ENCODE data around the gene NKAIN4. TPM values are rescaled to one million over a fixed set of nuclear protein-coding genes. Genes with fewer than 3 reads are reported as not detected.
"Not testable (repeated sequence)": the region's sequence is repeated elsewhere in the genome, so short reads cannot be mapped to it uniquely, and the experiment has no call there.

Gene NKAIN4
- total RNA-seq, 2 experiments from 2014 or later, result not detected

DNA sequence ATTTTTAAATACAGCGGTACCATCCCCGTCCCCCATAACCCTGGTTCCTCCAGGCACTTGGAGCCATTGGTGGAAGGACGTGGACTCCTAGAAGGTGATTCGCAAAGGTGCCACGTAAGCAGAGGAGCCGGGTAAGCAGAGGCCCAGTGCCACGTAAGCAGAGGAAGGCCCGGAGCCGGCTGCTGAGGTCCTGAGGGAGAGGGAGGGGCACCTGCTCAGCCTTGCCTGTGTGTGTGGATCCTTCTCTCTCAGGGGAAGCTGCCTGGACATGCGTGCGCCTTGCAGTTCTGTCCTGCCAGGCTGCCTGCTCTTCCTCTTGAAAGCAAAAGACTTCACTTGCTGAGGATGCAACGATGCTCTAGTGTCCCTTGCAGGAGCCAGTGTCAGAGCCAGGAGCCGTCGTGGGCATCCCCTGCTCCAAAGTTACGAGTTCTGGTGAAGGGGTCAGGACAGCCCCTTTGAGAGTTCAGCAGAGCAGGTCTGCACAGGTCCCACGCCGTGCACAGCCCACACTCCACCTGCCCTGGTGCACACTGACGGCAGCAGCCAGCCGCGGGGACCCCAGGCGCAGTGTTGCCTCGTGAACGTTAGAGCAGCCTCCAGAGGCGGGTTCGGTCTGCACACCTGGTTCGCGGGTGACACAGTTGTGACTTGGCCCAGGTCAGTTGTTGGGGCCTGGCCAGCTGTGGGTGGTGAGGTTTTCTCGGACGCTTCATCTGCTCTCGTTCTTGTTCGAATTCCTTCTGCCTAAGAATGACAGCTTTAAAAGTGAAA, 1.9 kb upstream of the NKAIN4 start:
- POLR2A ChIA-PET, result no interaction called here
- Mint-ChIP-seq H3K9me3 (no peaks in the 10 kb centered on the region), H3K36me3 (ENCODE audit: low read depth) (no peaks in the 10 kb centered on the region), H3K27ac (no peak overlapping the region), H3K4me3 (no peak overlapping the region), H3K27me3 (peaks cover 36% of the 10 kb centered on the region), H3K4me1 (peaks cover 3% of the 10 kb centered on the region)
- no peak for DNase-seq
- CTCF ChIA-PET, result interaction anchor here (1.5 kb wide), 1 partner anchor 32 kb away, joined by 5 read pairs; no protein-coding TSS in a partner anchor

DNA sequence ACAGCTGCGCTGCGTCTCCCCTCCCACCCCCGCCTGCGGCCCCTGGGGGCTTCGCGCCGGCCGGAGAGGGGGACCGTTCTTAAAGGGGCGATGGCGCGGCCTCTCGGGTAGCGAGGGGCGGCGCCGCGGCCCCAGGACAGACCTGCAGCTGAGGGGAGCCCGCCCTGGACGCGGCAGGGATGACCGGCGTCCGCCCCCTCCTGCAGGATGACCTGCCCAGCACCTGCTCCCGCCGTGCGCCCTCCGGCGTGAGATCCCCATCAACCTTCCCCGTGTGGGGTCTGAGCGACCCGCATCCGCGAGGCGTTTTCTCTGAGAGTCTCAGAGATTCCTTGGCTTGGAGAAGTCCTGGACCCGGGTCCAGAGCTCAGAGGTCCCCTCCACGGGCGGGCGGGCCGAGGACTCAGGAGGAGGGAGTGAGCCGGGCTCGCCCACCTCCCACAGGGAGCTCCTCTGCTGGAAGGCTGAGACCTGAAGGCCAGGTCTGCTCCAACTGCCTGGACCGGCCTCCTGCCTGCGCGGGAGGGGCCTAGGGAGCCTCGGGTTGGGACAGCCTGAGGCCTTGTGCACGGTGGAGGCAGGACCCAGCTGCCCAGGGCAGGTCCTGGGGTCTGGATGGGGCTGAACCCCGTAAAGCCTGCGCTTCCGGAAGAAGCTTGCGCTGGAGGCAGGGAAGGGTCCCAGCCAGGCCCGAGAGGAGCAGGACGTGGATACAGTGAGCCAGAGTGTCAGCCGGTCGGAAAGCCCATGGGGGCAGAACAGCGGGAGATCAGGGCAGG, 532 bp upstream of the NKAIN4 start:
- Mint-ChIP-seq H3K4me3 (no peak overlapping the region), H3K9me3 (no peaks in the 10 kb centered on the region), H3K36me3 (ENCODE audit: low read depth) (no peaks in the 10 kb centered on the region), H3K27ac (no peak overlapping the region), H3K4me1 (peaks cover 3% of the 10 kb centered on the region), H3K27me3 (peaks cover 36% of the 10 kb centered on the region)
- no peak for DNase-seq
- ChIA-PET POLR2A (no interaction called here), CTCF (no interaction called here)

DNA sequence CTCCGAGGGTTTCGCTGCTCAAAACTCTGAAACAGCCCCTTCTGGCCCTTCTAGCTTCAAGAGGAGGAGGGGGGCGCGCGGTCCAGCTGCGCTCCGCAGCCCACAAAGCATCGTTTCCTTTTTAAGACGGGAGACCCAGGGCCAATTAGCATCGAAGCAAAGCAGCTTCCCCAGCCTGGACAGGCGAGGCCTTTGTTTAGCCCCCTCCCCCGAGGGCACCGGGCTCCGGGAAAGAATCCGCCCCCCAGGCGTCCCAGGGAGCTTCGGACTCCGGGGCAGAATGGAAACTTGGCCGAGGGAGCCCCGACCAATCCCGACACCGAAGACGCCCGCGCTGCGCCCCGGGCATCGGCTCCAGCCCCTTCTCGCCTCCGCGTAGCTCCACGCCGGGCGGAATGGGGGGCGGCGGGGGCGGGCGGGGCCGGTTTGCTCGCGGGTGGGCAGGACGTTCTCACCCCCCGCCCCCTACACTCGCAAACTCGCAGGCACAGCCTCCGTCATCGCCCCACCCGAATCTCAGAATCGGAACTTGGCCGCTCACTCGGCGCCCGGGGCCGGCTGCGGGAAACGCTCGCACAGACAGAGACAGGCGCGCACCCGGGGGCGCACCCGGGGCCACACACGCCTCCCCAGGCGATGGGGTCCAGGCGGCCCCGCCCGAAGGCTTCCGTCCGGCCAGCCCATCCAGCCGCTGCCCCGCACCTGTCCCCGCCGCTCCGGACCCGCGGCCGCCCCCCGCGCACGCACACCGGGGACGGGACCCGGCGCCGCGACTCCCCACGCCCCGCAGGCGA, 628 bp downstream of the NKAIN4 start:
- POLR2A ChIA-PET, result no interaction called here
- Mint-ChIP-seq H3K9me3 (no peaks in the 10 kb centered on the region), H3K36me3 (ENCODE audit: low read depth) (no peaks in the 10 kb centered on the region), H3K27ac (no peak overlapping the region), H3K4me3 (no peak overlapping the region), H3K27me3 (peaks cover 37% of the 10 kb centered on the region), H3K4me1 (peaks cover 3% of the 10 kb centered on the region)
- no peak for DNase-seq
- CTCF ChIA-PET, result no interaction called here

DNA sequence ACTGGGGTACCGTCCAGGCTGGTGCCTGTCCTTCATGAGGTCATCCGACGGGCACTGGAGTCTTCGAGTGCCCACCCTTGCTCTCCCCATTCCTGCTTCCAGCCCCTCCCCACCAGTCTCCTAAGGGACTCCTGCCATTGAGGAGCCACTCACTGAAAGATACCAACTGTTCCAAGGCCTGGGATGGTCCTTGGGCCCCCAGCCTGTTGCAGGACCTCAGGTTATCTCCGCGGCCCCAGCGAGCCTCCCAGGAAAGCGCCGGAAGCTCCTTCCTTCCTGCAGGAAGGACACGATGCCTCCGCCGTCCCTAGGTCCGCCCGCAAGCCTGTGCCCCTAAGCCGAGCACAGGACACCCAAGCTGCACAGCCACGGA, 1.2 kb downstream of the NKAIN4 start:
- H3K9me3 Mint-ChIP-seq, result no peaks in the 10 kb centered on the region
- H3K4me1 Mint-ChIP-seq, result peaks cover 3% of the 10 kb centered on the region
- DNase-seq, result no peak
- no peaks in the 10 kb centered on the region for H3K36me3 Mint-ChIP-seq (ENCODE audit: low read depth)
- no peak overlapping the region for H3K4me3 Mint-ChIP-seq
- ChIA-PET POLR2A (no interaction called here), CTCF (no interaction called here)
- peaks cover 40% of the 10 kb centered on the region for H3K27me3 Mint-ChIP-seq
- no peak overlapping the region for H3K27ac Mint-ChIP-seq

DNA sequence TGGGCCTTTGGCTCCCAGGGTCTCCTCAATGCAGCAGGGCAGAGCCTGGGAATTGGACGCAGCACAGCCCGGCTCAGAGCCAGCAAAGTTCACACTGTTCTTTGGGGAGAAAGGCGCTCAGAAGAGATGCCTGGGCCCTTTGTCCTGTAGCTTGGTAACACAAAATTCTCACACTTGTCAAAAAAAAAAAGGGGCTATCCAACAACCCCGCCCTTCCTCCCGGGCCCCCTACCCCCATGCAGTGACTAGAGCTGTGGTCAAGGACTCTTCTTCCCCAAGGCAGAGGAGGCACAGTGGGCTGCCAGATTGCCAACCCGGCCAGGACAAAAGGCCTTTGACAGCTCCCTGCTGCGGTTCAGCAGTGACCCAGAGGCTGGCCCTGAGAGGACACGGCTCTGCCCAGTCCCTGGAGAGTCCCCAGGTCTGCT, 2.0 kb downstream of the NKAIN4 start:
- Mint-ChIP-seq H3K4me1 (peaks cover 3% of the 10 kb centered on the region), H3K9me3 (no peaks in the 10 kb centered on the region), H3K36me3 (ENCODE audit: low read depth) (no peaks in the 10 kb centered on the region), H3K27me3 (peaks cover 40% of the 10 kb centered on the region), H3K4me3 (no peak overlapping the region), H3K27ac (no peak overlapping the region)
- ChIA-PET CTCF (no interaction called here), POLR2A (no interaction called here)
- DNase-seq, result no peak

DNA sequence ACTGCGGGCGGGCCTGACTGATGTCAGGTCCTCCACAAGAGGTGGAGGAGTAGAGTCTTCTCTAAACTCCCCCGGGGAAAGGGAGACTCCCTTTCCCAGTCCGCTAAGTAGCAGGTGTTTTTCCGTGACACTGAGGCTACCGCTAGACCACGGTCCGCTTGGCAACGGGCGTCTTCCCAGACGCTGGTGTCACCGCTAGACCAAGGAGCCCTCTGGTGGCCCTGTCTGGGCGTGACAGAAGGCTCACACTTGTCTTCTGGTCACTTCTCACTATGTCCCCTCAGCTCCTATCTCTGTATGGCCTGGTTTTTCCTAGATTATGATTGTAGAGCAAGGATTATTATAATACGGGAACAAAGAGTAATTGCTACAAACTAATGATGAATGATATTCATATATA, 2.9 kb downstream of the NKAIN4 start:
- DNase-seq; H3K9me3 Mint-ChIP-seq; H3K4me1 Mint-ChIP-seq; H3K36me3 Mint-ChIP-seq (ENCODE audit: low read depth); H3K4me3 Mint-ChIP-seq; CTCF ChIA-PET; H3K27ac Mint-ChIP-seq; POLR2A ChIA-PET: not testable (repeated sequence)
- H3K27me3 Mint-ChIP-seq, result peaks cover 39% of the 10 kb centered on the region

DNA sequence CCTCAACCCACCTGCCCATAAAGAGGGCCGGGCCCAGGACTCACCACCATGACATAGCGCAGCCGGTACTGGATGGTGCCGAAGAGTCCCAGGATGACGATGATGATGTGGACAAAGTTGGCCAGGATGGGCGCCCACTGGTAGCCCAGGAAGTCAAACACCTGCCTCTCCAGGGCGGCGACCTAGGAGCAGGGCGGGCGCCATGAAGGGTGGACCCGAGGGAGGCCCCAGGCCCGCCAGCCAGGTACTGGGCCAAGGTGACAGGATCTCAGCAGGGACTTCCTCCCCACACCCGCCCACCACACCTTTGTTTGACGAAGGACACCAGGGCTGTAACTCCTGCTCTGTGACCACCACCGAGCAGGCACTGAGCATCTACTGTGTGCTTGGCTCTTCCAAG, 4.4 kb downstream of the NKAIN4 start:
- no peaks in the 10 kb centered on the region for H3K9me3 Mint-ChIP-seq
- peaks cover 27% of the 10 kb centered on the region for H3K27me3 Mint-ChIP-seq

DNA sequence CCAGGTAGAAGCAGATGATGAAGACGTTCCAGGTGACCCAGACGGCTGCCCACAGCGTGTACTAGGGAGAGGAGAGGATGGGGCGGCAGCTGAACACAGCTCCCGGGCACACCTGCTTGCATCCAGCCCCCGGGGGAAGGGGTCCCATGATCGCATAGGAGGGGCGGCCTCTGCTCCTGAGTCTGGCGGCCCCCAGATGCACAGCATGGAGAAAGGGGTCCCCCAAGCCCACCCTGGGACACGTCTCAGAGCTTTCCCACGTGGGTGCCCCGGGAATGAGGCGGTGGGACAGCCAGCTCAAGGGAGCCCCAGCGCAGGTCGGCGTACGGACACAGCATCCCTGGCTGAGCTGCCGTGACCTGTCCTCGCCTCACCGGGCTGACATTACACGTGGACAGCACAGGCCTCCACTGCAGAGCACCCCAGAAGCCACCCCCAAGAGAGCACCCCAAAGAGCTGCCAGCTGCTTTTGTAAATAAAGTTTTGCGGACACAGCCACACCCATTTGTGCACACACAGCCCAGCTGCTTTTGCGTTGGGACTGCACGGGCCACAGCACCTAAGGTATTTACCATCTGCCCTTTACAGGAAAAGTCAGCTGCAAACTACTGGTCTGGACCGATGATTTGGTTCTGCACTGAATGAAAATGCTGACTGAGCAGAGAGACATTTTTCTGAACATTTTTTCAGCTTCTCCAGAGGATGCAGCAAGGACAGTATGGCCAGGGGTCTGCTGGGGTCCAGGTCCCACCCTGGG, 5.2 kb downstream of the NKAIN4 start:
- Mint-ChIP-seq H3K4me3 (no peak overlapping the region), H3K36me3 (ENCODE audit: low read depth) (no peaks in the 10 kb centered on the region), H3K4me1 (peaks cover 3% of the 10 kb centered on the region), H3K27me3 (peaks cover 24% of the 10 kb centered on the region), H3K9me3 (no peaks in the 10 kb centered on the region), H3K27ac (no peak overlapping the region)
- no peak for DNase-seq
- CTCF ChIA-PET, result no interaction called here
- POLR2A ChIA-PET, result no interaction called here

More for the DNA sequence above, 4.4 kb downstream of the NKAIN4 start:
- ChIA-PET POLR2A (no interaction called here), CTCF (no interaction called here)
- Mint-ChIP-seq H3K36me3 (ENCODE audit: low read depth) (no peaks in the 10 kb centered on the region), H3K4me1 (peaks cover 3% of the 10 kb centered on the region), H3K27ac (no peak overlapping the region), H3K4me3 (no peak overlapping the region)
- DNase-seq, result no peak

DNA sequence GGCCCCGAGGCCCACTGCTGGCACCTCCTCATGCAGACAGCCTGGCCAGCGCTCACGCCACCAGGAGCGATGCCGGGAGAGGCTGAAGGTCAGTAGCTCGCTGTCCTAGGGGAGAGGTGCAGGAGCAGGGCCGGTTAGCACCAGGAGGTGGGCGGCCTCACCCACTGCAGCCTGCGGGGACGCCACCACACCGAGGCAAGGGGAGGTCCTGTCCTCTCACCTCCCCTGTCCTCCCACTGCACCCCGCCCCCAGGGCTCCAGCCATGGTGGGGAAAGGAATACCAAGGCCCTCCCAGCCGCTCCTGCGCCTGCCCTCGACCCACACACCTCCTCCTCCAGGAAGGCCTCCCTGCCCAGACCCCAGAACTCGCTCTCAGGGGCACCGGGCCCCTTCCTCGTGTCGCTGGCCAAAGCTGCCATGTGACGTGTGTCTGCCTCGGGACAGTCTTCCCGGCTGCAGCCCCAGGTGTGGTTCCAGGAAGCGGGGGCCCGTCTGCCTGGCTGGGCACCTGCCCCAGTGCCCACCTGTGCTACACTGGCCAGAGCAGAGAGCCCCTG, 6.5 kb downstream of the NKAIN4 start:
- Mint-ChIP-seq H3K4me1 (peaks cover 1% of the 10 kb centered on the region), H3K27me3 (peaks cover 19% of the 10 kb centered on the region), H3K27ac (no peak overlapping the region), H3K36me3 (ENCODE audit: low read depth) (no peaks in the 10 kb centered on the region), H3K9me3 (no peaks in the 10 kb centered on the region), H3K4me3 (no peak overlapping the region)
- DNase-seq, result no peak
- ChIA-PET POLR2A (no interaction called here), CTCF (interaction anchor here (0.9 kb wide), 1 partner anchor 24 kb away, joined by 3 read pairs; no protein-coding TSS in a partner anchor)

DNA sequence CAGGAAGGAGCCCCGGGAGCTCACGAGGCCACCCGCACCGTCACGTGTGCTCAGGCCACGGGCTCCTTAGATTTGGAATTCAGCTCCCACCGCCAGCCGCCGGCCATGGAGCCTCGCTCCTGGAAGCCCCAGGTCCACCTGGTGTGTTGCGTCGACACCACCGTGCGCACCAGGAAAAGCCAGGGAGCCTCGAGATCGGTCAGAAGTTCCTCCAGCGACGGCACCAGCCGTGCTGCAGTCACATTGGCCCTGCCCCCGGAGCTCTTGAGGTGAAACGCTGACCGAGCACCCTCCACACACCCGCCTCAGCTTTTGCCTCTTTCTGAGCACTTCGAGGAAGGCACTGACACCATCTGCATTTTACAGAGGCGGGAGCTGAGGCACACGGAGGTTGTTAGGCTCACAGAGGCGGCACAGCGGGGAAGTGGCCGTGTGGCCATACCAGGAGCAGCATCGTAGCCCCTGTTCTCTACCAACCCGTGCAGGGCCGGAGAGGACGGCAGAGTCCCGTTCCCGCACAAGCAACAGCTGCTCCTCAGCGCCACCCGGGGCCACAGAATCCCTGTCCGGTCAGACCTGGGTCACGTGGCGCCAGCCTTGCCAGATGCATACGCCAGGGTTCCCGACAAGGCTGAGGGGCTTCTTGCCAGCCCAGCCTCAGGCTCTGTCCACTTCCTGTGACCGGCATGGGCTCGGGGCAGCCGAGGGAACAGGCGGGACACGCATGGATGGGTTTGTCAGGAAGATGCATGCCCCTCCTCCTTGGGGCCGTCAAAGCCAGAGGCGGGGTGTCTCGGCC, 7.6 kb downstream of the NKAIN4 start:
- Mint-ChIP-seq H3K27me3 (peaks cover 12% of the 10 kb centered on the region), H3K9me3 (no peaks in the 10 kb centered on the region)
- CTCF ChIA-PET, result interaction anchor here (1.1 kb wide), 1 partner anchor 23 kb away, joined by 4 read pairs; no protein-coding TSS in a partner anchor

DNA sequence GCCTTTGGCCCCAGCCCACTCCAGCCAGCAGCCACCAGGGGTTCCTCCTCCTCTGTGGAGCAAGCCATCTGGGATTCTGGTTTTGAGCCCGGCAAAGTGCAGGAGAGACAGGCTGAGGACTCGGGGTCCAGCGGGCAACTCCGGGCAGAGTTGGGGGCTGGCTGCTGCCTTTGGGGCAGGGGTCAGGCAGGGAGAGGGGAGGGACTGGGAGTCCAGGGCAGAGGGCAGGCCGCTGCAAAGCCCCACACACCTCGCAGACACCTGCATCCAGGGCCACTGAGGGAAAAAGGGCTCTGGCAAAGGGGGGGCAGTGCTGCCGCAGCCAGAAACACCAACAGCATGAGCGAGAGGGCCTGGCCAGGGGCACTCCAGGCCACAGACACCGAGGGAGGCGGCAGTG, 9.8 kb downstream of the NKAIN4 start:
- H3K4me1 Mint-ChIP-seq, result no peaks in the 10 kb centered on the region
- ChIA-PET POLR2A (no interaction called here), CTCF (no interaction called here)
- H3K27me3 Mint-ChIP-seq, result peaks cover 9% of the 10 kb centered on the region
- H3K9me3 Mint-ChIP-seq, result no peaks in the 10 kb centered on the region
- DNase-seq, result no peak
- no peak overlapping the region for H3K4me3 Mint-ChIP-seq
- H3K27ac Mint-ChIP-seq, result no peak overlapping the region
- H3K36me3 Mint-ChIP-seq (ENCODE audit: low read depth), result no peaks in the 10 kb centered on the region

More for the DNA sequence above, 7.6 kb downstream of the NKAIN4 start:
- no peak for DNase-seq
- Mint-ChIP-seq H3K27ac (no peak overlapping the region), H3K36me3 (ENCODE audit: low read depth) (no peaks in the 10 kb centered on the region), H3K4me1 (no peaks in the 10 kb centered on the region), H3K4me3 (no peak overlapping the region)
- POLR2A ChIA-PET, result no interaction called here

DNA sequence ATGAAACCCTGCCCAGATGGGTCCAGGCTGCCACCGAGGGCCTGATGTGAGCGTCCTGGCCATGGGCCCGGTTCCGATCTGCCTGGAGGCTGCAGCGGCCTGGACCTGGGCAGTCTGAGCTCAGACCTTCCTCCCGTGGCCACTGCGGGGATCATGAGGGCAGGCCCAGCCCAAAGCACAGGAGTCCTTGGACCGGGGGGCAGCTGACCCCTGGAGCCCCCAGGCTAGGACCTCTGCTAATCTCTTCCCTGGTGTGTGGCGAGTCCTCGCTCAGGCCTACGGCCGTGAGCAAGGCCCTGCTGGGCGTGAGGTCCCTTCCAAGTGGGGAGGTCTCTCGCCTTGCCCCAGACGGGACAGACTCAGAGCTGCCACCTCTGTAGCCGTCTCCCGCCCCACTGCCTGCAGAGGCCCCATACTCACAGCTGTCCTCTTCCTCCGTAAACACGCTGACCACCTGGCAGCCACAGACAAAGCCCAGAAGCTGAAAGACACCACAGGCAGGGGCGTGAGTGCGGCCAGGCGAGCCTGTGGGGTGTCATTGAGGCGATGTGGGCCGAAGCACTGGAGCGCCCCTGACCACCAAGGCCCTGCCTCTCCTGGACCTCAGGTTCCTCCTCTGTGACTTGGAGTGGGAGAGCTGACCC, 10.5 kb downstream of the NKAIN4 start:
- no peaks in the 10 kb centered on the region for H3K9me3 Mint-ChIP-seq
- H3K4me1 Mint-ChIP-seq, result no peaks in the 10 kb centered on the region
- ChIA-PET POLR2A (no interaction called here), CTCF (no interaction called here)
- DNase-seq, result no peak
- no peak overlapping the region for H3K4me3 Mint-ChIP-seq
- H3K36me3 Mint-ChIP-seq (ENCODE audit: low read depth), result no peaks in the 10 kb centered on the region
- H3K27ac Mint-ChIP-seq, result no peak overlapping the region
- peaks cover 9% of the 10 kb centered on the region for H3K27me3 Mint-ChIP-seq
